Stimulated activated CD8-positive, alpha-beta memory T cell treated with anti-CD3 and anti-CD28 coated beads, Interleukin-2, amount 100 ng/mL, for 48 hours (primary cell): Measurements from ENCODE around the gene USP12.

Experiments used
- DNase-seq, 2 donors: peaks; one replicate each; pipeline ENCODE4 v3.0.0-alpha.2; 2020; ENCODE audit warnings: low read depth in 2 of 2

The USP12 gene

GRCh38 chr13:27036236-27036981 is 135.2 kb downstream of the USP12 start:
- DNase-seq: no peak

GRCh38 chr13:27035892-27036235 is 135.7 kb downstream of the USP12 start:
- DNase-seq: no peak

- DNase-seq: no peak
Measured at GRCh38 chr13:27034678-27035111, 136.9 kb downstream of the USP12 start.

- no peak for DNase-seq
Measured at GRCh38 chr13:27028683-27029480, 142.7 kb downstream of the USP12 start.

- no peak for DNase-seq
Measured at GRCh38 chr13:27027086-27027667, 144.4 kb downstream of the USP12 start.

GRCh38 chr13:27026396-27026795 is 145.2 kb downstream of the USP12 start:
- DNase-seq: no peak

- DNase-seq: no peak
Measured at GRCh38 chr13:27024776-27025492, 146.7 kb downstream of the USP12 start.

- DNase-seq: no peak
Measured at GRCh38 chr13:27024074-27024461, 147.5 kb downstream of the USP12 start.

GRCh38 chr13:27023385-27024073 is 148.1 kb downstream of the USP12 start:
- DNase-seq: no peak

- DNase-seq: no peak
Measured at GRCh38 chr13:27022571-27023311, 148.9 kb downstream of the USP12 start.

- no peak for DNase-seq
Measured at GRCh38 chr13:27020415-27020814, 151.2 kb downstream of the USP12 start.

GRCh38 chr13:27018882-27019281 is 152.7 kb downstream of the USP12 start:
- DNase-seq: no peak

- DNase-seq: no peak
Measured at GRCh38 chr13:27018344-27018861, 153.2 kb downstream of the USP12 start.

GRCh38 chr13:27016875-27017274 is 154.7 kb downstream of the USP12 start:
- no peak for DNase-seq
